Activated naive CD4-positive, alpha-beta T cell treated with anti-CD3 and anti-CD28 coated beads, Interleukin-2, amount 50 U/mL, for 16 hours (primary cell): ENCODE data around the gene RAB29.
"Not testable (repeated sequence)": the region's sequence is repeated elsewhere in the genome, so short reads cannot be mapped to it uniquely, and the experiment has no call there.

Experiments used
- DNase-seq: peaks from one replicate; pipeline ENCODE4 v3.0.0-alpha.2; 2020

The RAB29 gene, protein sequence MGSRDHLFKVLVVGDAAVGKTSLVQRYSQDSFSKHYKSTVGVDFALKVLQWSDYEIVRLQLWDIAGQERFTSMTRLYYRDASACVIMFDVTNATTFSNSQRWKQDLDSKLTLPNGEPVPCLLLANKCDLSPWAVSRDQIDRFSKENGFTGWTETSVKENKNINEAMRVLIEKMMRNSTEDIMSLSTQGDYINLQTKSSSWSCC

GRCh38 chr1:205775015-205775716 lies at the start of gene RAB29:
Gene RAB29, minus strand, starts transcription at chr1:205775482. Its CDS starts 526 bp downstream, at chr1:205774956.
- peak; percentile 81 for DNase-seq

GRCh38 chr1:205824180-205824579 lies 48.9 kb upstream of the RAB29 start:
- no peak for DNase-seq

DNA sequence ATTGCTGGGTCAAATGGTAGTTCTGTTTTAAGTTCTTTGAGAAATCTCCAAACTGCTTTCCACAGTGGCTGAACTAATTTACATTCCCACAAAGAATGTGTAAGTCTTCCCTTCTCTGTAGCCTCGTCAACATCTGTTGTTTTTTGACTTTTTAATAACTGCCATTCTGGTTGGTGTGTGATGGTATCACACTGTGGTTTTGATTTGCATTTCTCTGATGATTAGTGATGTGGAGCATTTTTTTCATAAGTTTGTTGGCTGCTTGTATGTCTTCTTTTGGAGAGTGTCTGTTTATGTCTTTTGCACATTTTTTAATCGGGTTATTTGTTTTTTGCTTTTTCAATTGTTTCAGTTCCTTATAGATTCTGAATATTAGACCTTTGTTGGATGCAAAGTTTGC lies 48.0 kb upstream of the RAB29 start:
- DNase-seq = not testable (repeated sequence)

DNA sequence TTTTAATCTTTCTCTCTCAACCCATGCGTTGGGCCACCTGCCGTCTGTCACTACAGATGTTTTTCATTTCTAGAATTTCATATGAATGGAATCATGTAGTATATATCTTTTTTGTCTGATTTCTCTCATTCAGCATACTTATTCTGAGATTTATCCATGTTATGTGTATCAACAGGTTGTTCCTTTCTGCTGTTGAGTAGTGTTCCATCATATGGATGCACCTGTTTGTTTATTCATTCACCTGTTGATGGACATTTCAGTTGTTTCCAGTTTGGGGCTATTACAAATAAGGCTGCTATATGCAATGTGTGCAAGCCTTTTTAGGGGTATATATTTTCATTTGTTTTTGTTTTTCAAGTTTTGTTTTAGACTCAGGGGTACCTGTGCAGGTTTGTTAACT lies 47.1 kb upstream of the RAB29 start:
- DNase-seq = no peak

DNA sequence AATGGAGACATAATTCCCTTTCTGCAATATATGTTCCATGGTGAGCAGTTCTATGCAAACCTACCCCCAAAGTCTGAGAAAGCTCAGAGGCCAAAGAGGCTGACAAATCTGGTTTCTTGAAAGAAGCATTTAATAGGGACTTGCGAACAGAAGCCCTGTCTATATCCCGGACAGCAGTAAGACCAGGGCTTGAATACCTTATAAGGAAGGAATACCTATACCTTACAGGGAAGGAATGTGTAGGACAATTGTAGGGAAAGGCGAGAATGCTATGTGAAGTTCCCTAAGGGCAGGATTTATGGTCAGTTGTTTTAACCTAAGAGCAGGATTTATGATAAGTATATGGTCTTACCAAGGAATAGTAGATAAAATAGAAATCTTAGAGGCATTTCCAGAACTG lies 42.7 kb upstream of the RAB29 start:
- DNase-seq = no peak

DNA sequence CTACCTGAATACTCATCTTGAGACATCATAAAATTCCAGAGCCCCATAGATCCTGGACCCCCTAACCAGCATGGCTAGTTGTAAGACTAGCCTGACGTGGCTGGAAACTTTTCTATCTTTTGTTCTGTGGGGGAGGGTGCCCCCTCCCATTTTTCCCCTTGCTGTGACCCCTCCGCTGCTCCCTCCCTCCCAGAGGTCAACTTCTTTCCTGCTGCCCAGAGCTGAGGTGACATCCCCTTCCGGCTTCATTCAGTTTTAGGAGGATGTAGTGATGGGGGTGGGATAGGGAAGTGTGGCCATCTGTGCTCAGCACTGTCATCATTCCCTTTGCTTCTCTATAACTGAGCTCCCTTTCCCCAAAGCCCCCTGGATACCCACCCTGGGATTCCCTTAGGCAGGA lies 42.1 kb upstream of the RAB29 start:
- no peak for DNase-seq

DNA sequence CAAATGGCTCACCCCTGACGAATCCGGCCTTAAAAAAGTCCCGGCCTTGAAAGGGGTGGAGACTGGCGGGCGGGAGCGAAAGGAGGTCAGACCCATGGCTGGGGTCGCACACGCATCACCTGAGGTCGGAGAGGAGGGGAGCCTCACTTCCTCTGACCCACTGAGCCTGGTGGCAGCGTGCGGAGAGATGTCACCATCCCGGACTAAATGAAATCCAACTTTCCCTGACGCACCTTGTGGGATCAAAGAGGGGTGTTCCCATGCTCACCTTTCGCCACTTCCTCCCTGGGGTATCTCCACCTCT lies 38.4 kb upstream of the RAB29 start:
- DNase-seq = no peak

DNA sequence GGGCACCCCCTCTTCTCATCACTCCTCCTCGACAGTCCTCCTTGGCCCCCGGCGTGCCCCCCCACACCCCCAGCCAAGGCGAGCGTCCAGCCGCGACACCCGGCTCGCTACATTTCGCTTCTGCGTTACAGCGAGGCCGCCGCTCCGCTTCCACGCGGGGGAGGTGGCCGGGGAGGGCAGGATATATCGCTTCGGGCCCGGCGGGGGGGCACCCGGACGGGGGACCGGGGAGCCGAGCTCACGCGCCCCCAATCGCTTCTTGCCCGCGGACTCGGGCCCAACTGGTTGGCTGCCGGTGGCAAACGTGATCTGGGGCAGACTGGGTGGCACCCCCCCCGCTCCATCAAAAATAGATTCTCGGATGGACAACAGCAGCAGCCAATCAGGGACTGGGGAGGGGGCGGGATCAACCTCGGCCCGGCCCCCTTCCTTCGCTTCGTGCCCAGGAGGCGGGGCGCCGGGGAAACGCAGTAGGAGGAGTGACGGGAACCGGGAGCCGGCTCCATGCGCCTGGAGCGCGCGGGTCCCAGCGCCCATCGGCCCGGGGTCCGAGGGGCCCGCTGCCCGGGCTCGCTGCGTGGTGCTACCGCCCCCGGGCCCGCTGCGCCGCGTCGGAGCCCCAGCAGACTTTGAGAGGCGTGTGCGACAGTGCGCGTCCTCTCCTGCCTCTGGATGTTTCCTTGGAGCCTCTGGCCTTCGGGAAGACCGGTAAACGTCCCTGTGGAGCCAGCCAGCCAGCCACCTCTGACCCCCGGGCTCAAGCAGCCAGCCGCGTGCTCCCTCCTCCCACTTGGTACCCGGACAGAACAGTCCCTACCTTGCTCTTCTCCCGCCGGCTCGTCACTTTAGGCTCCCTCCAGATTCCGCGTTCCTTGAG lies 37.8 kb upstream of the RAB29 start, which contains the start of gene SLC41A1:
Gene SLC41A1 (minus strand): TSS at position 321 of the 877 bp plus-strand sequence. CDS start 2,757 bp downstream, outside the sequence.
- DNase-seq = peak; percentile 88

GRCh38 chr1:205812271-205812877 lies 37.1 kb upstream of the RAB29 start:
- DNase-seq = no peak

DNA sequence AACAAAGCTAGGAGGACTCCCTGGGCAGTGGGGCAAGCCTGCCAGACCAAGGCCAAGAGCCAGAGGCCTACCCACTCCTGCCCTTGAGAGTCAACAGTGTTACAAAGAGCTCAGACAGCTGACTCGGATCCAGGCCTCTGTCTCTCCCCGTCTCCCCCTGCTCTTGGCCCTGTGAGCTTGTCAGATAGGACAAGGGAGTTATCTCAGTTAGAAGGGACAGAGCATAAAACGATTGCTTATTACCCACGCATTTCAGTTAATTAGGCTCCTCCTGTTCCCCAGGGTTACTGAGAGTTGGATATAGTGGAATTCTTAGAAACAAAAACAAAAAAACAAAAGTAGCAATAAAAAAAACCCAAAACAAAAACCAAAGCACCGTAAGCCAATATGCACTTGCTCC lies 36.4 kb upstream of the RAB29 start:
- no peak for DNase-seq

DNA sequence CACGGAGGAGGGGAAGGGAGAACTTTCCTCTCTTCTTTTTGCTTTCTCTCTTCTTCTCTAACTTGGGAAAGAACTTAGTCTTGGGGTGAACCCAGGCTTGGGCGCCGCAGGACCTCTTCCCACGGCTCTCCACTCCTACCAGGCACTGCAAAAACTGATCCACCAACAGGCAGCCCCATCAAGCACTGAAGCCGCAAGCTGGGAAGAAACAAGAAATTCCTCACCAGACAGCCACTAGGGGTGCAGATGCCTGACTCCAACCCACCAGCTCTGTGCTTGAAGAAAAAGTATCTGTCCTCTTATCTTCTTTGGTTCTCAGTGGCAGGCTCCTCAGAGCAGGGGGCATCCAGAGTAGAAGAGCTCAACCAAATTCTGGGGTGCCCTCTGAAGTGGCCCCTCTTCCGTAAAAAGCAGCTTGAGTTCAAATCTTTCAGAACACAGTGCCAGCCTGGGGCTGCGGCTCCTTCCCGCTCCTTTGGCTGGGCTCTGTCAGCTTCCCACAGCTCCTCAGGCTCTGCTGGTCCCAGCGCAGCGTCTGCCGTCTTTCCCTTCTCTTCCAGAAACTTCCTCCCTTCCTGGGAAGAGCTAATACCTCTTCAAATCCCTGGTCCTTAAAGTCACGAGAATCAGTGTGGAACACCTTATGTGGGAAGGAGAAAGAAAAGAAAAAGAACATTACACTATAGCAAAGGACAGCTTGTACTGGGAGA lies 35.3 kb upstream of the RAB29 start:
- DNase-seq = no peak

DNA sequence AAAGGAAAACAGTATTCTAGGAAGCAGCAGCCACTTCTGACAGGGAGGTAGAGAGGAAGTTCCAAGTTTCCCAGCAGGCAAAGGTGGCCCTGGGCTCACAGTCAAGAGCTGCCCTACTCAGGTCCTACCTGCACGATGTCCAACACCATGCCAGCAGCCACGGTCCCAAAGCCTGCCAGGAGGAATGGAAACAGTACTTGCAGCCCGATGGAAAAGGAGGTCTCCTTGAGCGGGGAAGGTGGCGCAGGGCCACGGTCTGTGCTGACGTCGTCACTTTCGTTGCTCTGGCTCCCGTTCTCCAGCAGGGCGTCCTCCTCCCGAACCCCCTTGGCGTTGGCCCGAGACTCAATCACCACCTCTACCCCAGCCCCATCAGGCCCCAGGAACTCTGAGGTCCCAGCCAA lies 34.7 kb upstream of the RAB29 start:
- no peak for DNase-seq

GRCh38 chr1:205809469-205809868 lies 34.2 kb upstream of the RAB29 start:
- DNase-seq = no peak

- peak; percentile 31 for DNase-seq
Measured at GRCh38 chr1:205805082-205805711, 29.9 kb upstream of the RAB29 start.

- no peak for DNase-seq
Measured at GRCh38 chr1:205804605-205805004, 29.3 kb upstream of the RAB29 start.

DNA sequence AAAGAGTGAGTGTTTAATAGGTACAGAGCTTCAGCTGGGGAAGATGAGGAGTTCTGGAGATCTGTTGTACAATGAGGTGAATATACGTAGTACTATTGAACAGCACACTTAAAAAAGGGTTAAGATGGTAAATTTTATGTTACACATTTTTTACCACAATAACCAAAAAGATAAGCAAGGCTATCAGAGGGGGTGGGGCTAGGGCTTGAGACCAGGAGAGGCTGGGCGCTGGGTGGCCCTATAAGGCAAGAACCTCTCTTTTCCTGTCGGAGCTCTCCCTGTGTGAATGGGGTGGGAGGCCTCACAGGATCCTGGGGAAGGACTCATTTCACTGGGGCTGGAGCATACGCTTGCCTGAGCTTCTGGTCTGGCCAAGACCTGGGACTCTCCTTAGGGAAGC lies 28.7 kb upstream of the RAB29 start:
- no peak for DNase-seq

DNA sequence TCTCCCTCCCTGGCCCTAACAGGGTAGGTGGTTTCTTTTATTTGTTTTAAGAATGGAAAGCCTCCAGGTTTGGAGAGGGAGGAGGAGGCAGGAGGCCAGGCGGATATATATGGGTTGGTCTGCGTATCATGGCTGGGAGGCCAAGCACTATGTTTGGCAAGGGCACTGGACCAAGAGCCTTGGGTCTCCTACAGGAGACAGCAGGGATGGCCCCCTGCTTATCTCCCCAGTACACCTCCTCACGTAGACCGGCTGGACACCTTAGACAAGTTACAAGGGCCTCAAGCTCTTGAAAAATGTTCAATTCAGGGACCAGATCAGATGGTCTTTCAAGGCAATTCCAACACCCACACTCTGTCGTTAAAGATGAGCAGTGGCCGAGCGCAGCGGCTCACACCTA lies 26.8 kb upstream of the RAB29 start:
- DNase-seq = no peak

GRCh38 chr1:205800981-205801703 lies 25.9 kb upstream of the RAB29 start:
- no peak for DNase-seq

DNA sequence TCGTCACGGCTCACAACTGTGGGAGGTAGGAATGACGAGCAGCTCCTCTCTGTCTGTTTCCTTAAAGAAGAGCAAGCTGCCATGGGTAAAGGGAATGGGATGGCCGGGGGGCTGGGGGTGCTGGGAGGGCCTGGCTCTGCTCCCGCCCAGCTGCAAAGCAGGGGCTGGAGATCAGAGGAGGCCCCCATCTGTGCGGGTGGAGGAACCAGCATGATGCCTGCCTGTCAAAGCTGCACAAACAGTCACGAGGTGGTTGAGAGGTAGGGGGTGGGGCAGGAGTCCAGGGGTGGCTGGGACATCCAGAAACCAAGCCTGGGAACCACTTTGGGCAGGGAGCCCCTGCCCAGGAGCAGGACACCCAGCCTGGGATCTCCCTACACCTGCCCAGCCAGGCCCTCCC lies 25.1 kb upstream of the RAB29 start:
- DNase-seq = no peak

DNA sequence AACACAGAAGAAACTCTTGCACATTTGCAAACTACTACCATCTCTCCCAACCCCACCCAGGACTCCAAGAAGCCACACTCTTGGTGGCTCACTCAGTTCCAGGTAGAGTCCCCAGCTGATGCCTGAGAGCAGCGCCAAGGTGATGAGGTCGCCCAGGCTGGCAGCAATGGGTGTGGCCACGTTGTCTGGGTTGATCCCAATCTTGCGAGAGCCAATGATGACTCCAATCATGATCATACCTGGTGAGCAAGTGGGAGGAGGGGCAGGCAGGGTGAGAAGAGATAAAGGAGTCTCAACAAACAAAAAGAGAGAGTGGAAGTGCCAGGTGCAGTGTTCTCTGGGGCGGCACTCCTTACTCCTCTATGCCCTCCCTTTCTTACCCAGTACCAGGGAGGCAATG lies 23.3 kb upstream of the RAB29 start:
- DNase-seq = no peak

- no peak for DNase-seq
Measured at GRCh38 chr1:205797168-205797567, 21.9 kb upstream of the RAB29 start.
